ENCODE data around the gene PXDN.
"Not testable (repeated sequence)": the region's sequence is repeated elsewhere in the genome, so short reads cannot be mapped to it uniquely, and the experiment has no call there.

Gene PXDN

DNA sequence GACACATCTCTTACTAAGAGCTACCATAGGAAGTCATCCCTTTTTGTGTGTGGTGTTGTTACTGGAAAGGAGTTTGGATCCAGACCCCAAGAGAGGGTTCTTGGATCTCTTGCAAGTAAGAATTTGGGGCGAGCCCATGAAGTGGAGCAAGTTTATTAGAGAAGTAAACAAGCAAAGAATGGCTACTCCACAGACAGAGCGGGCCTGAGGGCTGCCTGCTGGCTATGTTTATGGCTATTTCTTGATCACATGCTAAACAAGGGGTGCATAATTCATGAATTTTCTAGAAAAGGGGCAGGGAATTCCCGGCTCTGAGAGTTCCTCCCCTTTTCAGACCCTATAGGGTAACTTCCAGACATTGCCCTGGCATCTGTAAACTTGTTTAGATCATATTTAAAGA lies 30.6 kb upstream of the PXDN start:
- DNase-seq (ENCODE audit: low read depth): no peak

DNA sequence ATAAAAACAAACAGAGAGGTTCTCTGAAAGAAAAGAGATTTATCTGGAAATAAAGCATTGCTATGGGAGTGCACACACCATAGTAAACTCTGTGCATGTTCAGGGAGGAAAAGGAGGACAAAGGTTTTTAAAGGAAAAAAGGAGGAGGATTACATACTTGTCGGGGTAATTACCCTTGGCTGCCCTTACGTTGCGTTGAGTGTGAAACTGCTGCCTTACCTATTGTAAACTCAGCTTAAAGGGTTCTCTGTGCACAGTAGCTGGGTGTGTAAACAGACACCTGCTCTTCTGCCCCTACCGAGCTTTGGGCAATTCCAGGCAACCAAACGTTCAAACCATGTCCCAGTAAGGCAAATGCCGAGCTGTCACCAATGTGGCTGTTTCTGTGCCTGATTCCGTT lies 29.6 kb upstream of the PXDN start:
- DNase-seq (ENCODE audit: low read depth): no peak

DNA sequence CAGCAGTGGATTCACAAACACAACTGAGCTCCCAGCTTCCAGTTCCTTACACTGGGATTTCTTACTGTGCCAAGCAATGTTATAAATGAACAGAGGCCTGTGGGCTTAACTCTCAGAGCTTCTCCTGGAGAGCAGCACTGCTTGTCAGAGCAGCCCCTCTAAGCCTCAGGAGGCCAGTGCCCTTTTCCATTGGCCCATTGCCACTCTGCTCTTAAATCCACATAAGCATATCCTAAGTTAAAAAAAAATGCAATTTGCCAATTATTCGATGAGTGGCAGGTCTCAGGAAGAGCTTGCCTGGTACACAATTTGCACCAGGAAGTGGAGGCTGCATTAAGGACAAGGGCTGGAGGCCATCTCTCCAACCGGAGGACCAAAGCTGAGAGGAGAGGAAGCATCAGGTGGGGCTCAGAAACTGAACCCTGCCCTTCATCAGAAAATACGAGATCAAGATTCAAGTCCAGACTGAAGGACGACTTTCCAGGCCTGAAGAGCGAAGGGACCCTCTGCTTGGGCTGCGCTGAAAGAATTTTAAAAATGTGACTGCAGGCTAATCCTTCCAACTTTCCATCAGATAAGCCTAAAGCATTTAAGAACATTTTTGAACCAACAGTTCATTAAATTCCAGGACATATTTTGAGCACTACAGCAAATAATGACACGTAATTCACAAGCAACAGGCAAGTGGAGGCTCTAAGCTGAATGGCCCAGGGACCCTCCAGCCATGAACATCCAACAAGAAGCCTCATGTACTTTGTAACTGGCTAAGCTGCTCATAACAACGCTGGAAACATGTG lies 28.4 kb upstream of the PXDN start:
- no peak for DNase-seq (ENCODE audit: low read depth)

DNA sequence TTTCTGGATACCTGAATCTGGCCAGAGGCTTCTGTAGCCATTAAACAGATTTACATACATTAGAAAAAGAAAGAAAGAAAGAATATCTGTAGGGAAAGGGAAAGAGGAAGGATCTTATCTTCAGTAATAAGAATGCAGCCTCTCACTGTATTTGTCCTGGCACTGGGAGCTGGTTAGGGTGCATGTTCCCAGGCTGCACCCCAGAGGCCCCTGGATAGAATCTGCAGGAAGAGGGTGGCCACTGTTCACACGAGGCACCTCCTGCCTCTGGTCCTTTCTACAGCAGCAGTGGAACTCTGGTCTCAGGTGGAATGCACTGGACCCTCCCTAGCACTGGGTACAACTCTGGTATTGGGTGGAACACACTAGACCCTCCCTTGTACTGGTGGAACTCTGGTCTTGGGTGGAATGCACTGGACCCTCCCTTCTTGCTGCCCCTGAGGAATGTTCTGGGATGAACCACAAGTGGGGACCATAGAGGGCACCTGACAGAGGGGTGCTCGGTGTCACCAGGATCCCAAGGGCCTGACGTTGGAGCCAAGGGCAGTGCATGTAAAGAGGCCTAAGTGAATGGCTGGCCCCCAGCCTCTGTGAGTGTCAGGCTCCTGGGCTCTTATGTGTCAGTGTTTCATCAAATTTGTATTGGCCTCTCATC lies 27.4 kb upstream of the PXDN start:
- DNase-seq (ENCODE audit: low read depth): no peak

DNA sequence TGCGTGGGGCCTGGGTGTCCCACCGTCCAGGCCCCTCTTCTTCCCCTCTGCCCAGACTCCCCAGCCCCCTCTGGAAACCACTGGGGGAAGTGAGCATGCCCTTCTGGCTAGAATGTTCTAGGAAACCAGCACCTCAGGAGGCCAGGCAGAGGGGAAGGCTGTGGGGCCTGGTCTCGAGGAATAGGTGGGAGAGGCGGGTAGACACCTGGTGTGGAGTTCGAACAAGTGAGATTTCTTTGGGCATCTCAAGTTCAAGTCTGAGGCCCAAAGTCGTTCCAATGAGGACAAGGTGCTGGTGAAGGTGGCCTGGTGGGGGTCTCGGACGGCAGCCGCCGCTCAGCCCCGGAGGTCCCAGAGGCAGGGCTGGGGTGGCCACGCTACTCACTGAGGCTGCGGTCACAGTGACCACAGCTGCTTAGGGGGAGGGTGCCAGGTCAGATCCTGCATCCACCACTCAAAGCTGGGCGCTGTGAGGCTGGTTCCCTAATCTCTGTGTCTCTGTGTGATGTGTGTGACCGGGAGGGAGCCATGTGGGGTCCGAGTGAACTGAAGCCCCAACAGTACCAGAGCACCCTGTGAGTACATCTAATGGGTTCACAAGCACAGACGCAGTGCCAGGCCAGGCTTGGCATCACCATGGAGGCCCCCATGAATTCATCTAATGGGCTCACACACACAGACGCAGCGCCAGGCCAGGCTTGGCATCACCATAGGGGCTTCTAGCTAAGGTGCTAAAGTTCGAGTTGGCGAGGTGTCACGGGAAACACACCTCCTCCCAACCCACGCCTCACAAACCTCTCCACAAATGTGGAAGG lies 26.5 kb upstream of the PXDN start:
- no peak for DNase-seq (ENCODE audit: low read depth)

DNA sequence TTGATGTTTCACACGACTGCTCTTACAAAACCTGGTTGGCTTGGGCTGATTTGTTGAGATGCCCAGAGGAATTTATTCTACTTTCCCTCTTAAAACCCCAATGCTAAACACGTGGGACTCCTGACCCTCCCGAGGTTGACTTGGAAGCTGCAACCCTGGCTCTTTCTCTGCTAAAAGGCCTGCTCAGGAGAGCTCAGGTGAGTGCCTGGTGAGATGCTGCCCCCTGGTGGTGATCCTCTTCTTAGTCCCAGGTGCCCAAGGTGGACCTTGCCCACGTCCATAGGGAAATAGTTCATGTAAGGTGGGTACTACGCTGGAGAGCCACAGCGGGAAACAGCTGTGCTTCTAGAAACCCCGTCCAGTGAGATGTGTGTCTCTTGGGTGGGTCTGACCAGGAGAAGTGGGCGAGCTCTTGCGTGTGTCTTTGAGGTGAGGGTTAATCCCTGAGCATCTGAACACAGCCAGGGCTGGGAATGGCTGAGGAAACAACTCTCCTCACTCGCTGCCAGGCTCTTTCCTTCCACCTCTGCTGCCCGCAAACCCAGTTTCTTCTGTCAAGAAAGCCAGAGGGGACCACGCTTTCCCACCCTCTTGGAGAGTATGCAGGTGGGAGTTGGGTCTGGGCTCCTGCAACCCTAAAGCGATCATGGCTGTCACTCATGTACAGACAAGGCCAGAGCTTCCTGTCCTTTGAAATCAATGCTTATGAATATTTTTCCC lies 25.5 kb upstream of the PXDN start:
- DNase-seq (ENCODE audit: low read depth): peak; percentile 13

DNA sequence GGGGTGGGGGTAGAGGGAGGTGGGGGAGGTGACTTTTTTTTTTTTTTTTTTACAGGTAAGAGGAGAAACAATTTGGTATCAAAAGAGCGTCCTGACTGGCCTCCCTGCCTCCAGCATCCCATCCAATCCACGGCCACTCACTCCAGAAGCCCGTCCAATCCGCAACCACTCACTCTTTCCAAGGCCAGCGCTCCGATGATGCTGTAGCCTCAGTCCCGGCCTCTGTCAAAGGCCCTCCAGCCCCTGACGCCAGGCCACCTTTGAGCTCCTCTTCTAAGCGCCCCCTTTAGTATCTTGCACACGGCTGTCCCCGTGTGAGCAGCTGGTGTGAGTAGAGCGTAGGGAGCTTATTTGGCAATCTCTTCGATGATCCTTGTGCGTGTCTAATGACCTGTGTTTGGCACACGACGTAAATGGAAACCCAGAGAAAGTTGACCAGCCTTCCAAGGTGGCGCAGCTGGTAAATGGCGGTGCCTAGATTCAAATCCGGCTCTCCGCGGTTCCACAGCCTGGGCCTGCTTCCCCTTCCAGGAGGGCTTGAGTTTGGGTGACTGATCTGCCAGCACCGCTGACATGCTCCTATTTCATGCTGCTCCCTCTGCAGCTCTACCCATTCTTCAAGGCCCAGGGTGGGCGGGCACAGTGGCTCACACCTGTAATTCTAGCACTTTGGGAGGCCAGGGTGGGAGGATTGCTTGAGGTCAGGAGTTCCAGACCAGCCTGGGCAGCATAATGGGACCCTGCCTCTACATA lies 23.8 kb upstream of the PXDN start:
- no peak for DNase-seq (ENCODE audit: low read depth)

DNA sequence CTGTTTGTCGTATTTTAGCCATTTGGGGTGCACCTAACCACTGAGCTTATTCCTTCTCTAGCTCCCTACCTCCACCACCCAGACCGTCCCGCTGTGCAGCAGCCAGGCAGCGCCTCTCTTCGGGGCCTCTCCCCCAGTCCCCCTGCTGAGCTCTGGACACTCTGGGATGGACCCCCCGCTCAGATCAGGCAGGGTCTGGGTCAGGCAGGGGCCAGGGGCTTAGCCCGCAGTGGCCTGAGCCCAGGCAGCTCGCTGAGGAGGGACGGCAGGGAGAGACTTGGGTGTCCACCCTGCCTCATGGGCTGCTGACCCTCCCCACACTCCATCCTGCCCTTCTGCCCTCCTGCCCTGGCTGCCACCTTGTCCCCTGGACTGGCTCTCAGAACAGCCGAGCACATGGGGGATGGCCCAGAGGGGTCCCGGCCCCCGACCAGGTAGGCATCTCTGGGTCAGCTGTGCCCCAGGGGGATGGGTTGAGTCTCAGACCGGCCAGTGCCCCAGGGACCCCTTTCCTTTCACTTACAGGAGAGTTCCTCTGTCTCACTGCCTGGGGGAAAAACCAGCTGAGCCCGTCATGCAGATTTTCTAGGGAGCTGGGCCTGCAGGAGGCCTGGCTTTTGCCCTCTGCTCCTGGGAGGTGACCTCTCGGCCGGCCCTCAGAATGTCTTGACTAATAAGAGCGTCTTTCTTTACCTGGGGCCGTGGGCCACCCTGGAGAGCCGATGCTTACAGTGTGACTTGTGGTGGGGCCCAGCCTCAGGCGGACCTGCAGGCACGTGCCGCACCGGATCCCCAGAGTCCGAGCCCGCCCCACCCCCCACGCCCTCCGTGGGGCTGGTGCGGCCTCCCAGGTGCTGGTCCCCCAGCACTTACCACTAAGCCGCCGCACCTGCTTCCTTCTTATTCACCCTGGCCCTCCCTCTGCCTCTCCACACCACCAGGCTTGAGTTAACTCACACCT lies 22.8 kb upstream of the PXDN start:
- DNase-seq (ENCODE audit: low read depth): no peak

DNA sequence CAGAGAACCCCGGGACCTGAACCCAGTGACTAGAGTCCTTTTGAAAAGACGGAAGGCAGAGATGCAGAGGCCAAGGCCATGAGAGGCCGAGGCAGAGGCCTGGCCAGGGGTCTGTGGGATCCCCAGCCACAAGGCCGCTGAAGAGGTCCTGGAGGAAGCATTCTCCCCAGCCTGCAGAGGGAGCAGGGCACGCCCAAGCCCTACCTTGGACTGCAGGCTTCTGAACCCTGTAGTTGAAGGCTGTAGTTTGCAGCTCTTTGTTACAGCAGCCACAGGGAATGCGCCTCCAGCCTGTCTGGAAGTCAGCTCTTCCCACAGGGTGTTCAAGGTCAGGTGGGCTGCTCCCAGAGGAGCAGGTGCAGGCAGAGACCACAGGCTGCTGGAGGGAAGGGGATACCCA lies 22.1 kb upstream of the PXDN start:
- no peak for DNase-seq (ENCODE audit: low read depth)

DNA sequence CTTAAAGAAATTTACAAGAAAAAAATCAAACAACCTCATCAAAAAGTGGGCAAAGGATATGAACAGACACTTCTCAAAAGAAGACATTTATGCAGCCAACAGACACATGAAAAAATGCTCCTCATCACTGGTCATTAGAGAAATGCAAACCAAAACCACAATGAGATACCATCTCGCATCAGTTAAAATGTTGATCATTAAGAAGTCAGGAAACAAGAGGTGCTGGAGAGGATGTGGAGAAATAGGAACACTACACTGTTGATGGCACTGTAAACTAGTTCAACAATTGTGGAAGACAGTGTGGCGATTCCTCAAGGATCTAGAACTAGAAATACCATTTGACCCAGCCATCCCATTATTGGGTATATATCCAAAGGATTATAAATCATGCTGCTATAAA lies 20.9 kb upstream of the PXDN start:
- DNase-seq (ENCODE audit: low read depth): not testable (repeated sequence)

DNA sequence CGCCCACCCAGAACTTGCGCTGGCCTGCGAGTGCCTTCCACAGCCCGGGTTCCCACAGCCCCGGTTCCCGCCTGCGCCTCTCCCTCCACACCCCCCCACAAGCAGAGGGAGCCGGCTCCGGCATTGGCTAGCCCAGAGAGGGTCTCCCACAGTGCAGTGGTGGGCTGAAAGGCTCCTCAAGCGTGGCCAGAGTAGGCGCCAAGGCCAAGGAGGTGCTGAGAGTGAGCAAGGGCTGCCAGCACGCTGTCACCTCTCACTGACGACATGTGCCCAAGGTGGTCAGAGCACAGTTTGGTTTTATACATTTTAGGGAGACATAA lies 15.3 kb upstream of the PXDN start:
- no peak for DNase-seq (ENCODE audit: low read depth)

DNA sequence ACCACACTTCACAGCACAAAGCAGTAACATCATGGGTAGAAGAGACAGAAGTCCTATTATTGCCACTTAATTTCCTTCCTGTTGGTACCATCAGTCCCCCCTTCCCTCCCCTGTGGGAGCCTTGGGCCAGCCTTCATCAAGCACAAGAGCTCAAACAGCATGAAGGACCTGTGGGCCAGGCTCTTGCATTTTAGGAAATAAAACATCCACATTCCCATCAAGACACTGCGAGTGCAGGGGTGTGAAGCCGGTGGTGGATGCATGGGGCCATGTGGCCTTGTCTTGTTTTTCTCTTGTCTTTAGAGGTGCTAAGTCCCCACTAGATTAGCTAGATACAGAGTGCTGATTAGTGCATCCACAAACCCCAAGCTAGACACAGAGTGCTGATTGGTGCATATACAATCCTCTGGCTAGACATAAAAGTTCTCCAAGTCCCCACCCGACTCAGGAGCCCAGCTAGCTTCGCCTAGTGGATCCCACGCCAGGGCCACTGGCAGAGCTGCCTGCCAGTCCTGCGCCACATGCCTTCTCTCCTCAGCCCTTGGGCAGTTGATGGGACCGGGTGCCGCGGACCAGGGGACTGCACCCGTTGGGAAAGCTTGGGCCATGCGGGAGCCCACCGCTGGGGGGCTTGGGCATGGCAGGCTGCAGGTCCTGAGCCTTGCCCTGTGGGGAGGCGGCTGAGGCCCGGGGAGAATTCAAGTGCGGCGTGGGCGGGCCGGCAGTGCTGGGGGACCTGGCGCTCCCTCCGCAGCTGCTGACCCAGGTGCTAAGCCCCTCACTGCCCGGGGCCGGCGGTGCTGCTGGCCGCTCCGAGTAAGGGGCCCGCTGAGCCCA lies 14.7 kb upstream of the PXDN start:
- DNase-seq (ENCODE audit: low read depth): no peak

DNA sequence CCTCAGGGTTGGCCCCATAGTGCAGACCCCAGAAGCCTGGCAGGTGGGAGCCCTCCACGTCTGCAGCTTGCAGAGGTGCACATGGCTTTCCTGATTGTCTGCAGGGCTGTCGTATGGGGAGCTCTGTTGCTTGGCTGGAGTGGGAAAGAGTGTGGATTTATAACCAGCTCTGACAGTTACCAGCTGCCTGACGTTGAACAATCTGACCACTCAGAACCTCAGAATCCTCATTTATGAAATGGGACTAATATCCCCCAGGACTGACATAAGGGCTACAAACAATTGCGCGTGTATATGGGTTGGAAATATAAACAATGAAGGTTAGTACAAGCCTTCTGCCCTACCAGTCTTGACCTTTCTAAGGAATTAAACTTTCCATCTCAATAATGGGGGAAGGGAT lies 13.9 kb upstream of the PXDN start:
- no peak for DNase-seq (ENCODE audit: low read depth)

DNA sequence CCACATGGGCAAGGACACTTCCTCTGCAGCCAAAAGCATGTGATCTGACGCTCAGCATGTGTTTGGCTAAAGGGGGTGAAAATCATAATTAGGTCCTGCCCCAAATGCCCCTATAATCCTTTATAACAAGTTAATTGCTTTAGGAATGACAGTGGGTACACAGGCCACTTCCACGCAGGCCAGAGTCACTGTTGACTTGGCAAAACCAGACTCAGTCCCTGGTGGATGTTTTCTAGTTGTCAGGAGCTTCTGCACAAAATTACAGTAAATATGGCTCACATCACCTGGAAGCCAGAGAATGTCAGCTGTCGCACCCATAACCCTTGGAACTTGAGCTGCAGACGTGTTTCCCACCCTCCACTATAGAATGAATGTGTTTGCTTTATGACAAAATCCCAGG lies 13.3 kb upstream of the PXDN start:
- DNase-seq (ENCODE audit: low read depth): no peak

DNA sequence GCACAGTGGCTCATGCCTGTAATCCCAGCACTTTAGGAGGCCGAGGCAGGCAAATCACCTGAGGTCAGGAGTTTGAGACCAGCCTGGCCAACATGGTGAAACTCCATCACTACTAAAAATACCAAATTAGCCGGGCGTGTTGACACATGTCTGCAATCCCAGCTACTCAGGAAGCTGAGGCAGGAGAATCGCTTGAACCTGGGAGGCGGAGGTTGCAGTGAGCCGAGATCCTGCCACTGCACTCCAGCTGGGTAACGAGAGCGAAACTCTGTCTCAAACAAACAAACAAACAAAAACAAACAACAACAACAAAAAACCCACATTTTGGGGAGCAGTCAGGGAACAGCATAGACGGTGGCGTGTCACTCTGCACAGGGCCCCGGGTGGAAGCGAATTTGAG lies 12.8 kb upstream of the PXDN start:
- DNase-seq (ENCODE audit: low read depth): not testable (repeated sequence)

DNA sequence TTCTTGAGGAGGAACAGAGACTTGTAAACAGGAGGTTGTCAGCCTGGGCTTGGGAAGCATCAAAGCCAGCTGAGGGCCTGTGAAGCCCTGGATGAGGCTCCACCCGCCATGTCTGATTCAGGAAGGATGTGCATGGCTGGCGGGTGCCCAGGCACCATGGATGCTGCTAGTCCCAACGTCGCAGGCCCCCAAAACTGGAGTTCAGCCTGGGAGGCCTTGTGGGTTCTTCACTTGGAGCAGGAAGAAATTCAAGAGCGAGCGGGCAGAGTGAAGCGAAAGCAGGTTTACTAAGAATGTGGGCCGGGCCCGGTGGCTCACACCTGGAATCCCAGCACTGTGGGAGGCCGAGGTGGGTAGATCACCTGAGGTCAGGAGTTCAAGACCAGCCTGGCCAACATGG lies 12.1 kb upstream of the PXDN start:
- DNase-seq (ENCODE audit: low read depth): no peak

DNA sequence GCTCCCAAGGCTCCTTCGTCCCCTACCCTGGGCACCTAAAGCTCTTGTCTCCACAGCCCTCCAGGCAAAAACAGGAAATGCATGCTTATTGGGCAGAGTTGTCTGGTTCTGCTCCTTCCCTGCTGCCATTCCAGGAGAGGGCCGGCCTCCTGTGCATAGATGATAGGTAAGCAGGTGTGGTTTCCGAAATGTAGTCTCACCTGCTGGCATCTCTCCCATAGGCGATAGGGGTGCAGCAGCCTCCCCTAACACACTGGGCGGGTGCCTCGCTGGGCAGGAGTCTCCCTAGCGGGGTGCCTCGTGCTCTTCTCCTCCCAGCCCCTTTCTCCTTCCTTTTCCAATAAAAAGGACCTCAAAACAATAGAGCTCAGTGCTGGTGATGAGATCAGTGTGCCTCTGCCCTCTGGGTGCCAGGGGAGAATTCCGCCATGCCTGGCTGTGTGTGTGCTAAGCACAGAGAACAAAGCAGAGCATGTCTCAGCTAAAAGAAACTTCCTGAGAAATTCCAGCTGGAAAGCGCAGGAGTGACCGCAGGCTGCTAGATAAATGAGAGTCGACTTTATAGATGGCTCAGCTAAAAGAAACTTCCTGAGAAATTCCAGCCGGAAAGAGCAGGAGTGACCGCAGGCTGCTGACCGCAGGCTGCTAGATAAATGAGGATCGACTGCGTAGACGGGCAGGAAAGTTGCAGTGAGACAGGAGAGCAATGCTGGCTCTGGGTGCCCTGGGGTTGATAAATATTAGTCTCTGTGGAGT lies 11.3 kb upstream of the PXDN start:
- DNase-seq (ENCODE audit: low read depth): no peak

DNA sequence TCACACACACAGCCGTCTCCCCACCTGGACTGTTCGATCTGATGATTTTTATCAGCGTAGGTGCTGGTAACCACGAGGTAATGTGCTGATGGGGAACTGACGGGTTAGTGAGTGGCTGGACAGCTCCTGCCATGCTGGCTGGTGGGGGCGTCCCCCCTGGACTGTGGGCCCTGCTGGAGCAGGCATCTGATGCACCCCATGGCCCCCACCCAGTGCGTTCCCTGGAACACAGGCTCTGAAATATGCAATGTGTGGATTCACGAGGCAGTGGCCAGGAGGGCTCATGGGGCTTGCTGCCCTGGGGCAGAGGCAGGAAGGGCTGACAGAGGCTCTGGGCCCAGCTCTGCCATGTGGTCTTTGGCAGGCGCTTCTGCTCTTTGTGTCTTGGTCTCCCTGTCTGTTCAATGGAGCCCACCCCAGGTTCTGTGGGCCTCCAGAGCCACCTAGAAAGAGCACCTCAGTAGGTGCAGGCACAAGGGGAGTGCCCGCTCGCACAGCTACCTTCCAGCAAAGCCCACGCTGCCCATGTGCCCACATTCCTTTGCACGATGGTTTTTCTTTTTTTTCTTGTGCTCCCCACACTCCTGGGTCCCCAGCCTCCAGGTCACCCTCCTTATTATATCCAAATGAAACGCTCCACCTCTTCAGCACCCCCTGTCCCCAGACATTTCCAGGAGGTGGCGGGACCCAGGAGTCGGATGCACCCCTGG lies 10.3 kb upstream of the PXDN start:
- DNase-seq (ENCODE audit: low read depth): no peak
